Panc1 (cell line): ENCODE results near the gene UBTF. TPM values are rescaled to one million over a fixed set of nuclear protein-coding genes. Genes with fewer than 3 reads are reported as not detected.

Experiments
- ATAC-seq: fragments of 200-7000 bp; cut with Tn5 transposase; 2 replicates; pipeline ENCODE4 v1.9.1; 2020; ENCODE audit warnings: mild to moderate bottlenecking, moderate library complexity
- Bru-seq: library from RNA; stranded (reverse); fragments of 400-500 nt; gene quantifications from one replicate; lab custom pipeline; 2021; lab: Mats Ljungman, UMichigan
- BruChase-seq, 2 experiments: library from RNA; stranded (reverse); fragments of 400-500 nt; gene quantifications; one replicate each; lab custom pipeline; 2021; lab: Mats Ljungman, UMichigan
- BruUV-seq: library from RNA; stranded (reverse); fragments of 400-500 nt; replicated peaks from 2 replicates; lab custom pipeline; 2021; lab: Mats Ljungman, UMichigan
- CTCF ChIA-PET: fragments of 300-600 bp; sonication (Branson Sonifier 250); formaldehyde crosslinking; loops from one replicate; lab custom pipeline; 2022; ENCODE audit warnings: antibody characterized with exemption; lab: Charles Lee
- POLR2A ChIA-PET: fragments of 300-600 bp; sonication (Branson Sonifier 250); formaldehyde crosslinking; loops from one replicate; lab custom pipeline; 2022; ENCODE audit warnings: antibody characterized with exemption; lab: Charles Lee
- DNase-seq: peaks from one replicate; pipeline ENCODE4 v3.0.0-alpha.2; 2010; ENCODE audit warnings: low read depth, low spot score
- H3K27ac ChIP-seq: 2 replicates; pipeline ENCODE4 v1.5.1; 2011; ENCODE audit warnings: mild to moderate bottlenecking, low read length, inconsistent platforms
- H3K27me3 ChIP-seq: fragments of 200-500 bp; sonication (Bioruptor generic); 2 replicates; pipeline ENCODE4 v1.6.0; 2014; ENCODE audit warnings: low read length, inconsistent platforms; ENCODE audit not compliant: control insufficient read depth, insufficient read depth
- H3K36me3 ChIP-seq: fragments of 200-500 bp; sonication (Bioruptor generic); 2 replicates; pipeline ENCODE4 v1.5.1; 2014; ENCODE audit warnings: inconsistent platforms, mild to moderate bottlenecking, low read length, moderate library complexity; ENCODE audit not compliant: control insufficient read depth, insufficient read depth
- H3K4me1 ChIP-seq: 2 replicates; pipeline ENCODE4 v1.5.1; 2011; ENCODE audit warnings: inconsistent platforms, mild to moderate bottlenecking, low read length, moderate library complexity; ENCODE audit not compliant: control insufficient read depth, insufficient read depth
- H3K4me3 ChIP-seq, 2 experiments: 2 replicates each; pipeline ENCODE4 v1.5.1; 2011 to 2012; ENCODE audit warnings: low read depth in 2 of 2, low read length in 2 of 2, mild to moderate bottlenecking in 2 of 2, inconsistent platforms in 1 of 2, moderate library complexity in 1 of 2
- H3K9me3 ChIP-seq: fragments of 200-500 bp; sonication (Bioruptor generic); 2 replicates; pipeline ENCODE4 v1.5.1; 2014; ENCODE audit warnings: low read depth, mild to moderate bottlenecking, inconsistent platforms, low read length, moderate library complexity; ENCODE audit not compliant: control insufficient read depth, insufficient read depth
- CTCF ChIP-seq: fragments of 450-650 bp; IDR thresholded peaks from 2 replicates; pipeline ENCODE4 v1.5.1; 2017; ENCODE audit warnings: mild to moderate bottlenecking
- REST ChIP-seq, 2 experiments: IDR thresholded peaks; 2 replicates each; pipeline ENCODE4 v1.6.1; 2011 to 2012; ENCODE audit warnings: low read depth in 2 of 2, control low read depth in 1 of 2, low read length in 1 of 2, mild to moderate bottlenecking in 1 of 2, moderate library complexity in 1 of 2; ENCODE audit not compliant: insufficient read depth in 1 of 2
- TCF7L2 ChIP-seq: IDR thresholded peaks from 2 replicates; pipeline ENCODE4 v1.6.1; 2011; ENCODE audit warnings: mild to moderate bottlenecking, low read depth, low read length, inconsistent platforms
- in situ Hi-C: cut with HindIII; loops from 2 replicates; pipeline ENCODE4 v1.10.0; 2016; ENCODE audit warnings: low sequenced_read_pairs, low pct_unique_long_range_greater_than_20kb
- intact Hi-C: fragments of 100-400 bp; cut with micrococcal nuclease; formaldehyde crosslinking; loops from one replicate; pipeline ENCODE4 v1.10.0; 2022; ENCODE audit not compliant: unreplicated experiment
- long read RNA-seq: library from polyadenylated mRNA; unstranded; transcript quantifications from one replicate; pipeline ENCODE4 v2.0.0, GENCODE V29; 2021; ENCODE audit not compliant: unreplicated experiment
- polyA plus RNA-seq: library from polyadenylated mRNA; unstranded; fragments of >200 nt; gene quantifications from one replicate; pipeline ENCODE4 v1.2.1, GENCODE V29; 2012; ENCODE audit warnings: missing spikeins; ENCODE audit not compliant: insufficient read length
- total RNA-seq: library from RNA; stranded (reverse); gene quantifications from one replicate; pipeline ENCODE4 v1.2.1, GENCODE V29; 2021; ENCODE audit not compliant: unreplicated experiment

The UBTF gene
- total RNA-seq (116 TPM), Bru-seq, nascent RNA (percentile 88 among the genes with signal in this experiment), BruChase-seq, experiment 1, labeled RNA remaining after a 2-hour chase (percentile 96 among the genes with signal in this experiment), BruChase-seq, experiment 2, labeled RNA remaining after a 6-hour chase (percentile 98 among the genes with signal in this experiment)
- polyA plus RNA-seq: 100.0 TPM
- long read RNA-seq, full-length matches to known transcripts: 92 of 228 reads
- long read RNA-seq, partial matches to known transcripts: 59 of 228 reads
- long read RNA-seq, other reads (novel, unspliced or antisense): 77 of 228 reads

GRCh38 chr17:44219616-44220212 lies at the start of gene UBTF:
Gene UBTF (minus strand): TSS chr17:44219675. CDS start chr17:44218229, 1,446 bp downstream.
- ChIA-PET POLR2A (interaction anchor here (0.6 to 0.7 kb wide), 2 partner anchors 32 to 115 kb away, joined by 3 to 6 read pairs; no protein-coding TSS in a partner anchor), CTCF (interaction anchor here (0.7 kb wide), 1 partner anchor 1013 kb away, joined by 4 read pairs; no protein-coding TSS in a partner anchor)
- Histone ChIP-seq H3K4me3 (peak within 1 kb of the TSS; percentile 69 to 77), H3K4me1 (peaks cover 26% of the 10 kb centered on the region), H3K9me3 (no peaks in the 10 kb centered on the region), H3K27ac (peak within 1 kb of the TSS; percentile 87), H3K27me3 (no peaks in the 10 kb centered on the region), H3K36me3 (peaks cover 8% of the 10 kb centered on the region)
- ATAC-seq (peak; percentile 41), DNase-seq (no peak)
- in situ Hi-C loops: no loop called here
- TF ChIP-seq TCF7L2 (no peak), CTCF (0 out of 2 replicates have a peak, but pooled peaks have one; percentile 1)
- intact Hi-C loops: loop anchor here (5.0 kb wide), 1 partner anchor 108 kb away; no protein-coding TSS in a partner anchor
- no TSS peak for BruUV-seq

- Histone ChIP-seq H3K27ac (no peak overlapping the region), H3K36me3 (no peaks in the 10 kb centered on the region), H3K9me3 (no peaks in the 10 kb centered on the region), H3K4me1 (no peaks in the 10 kb centered on the region; the same call in none of the 2 replicates), H3K27me3 (no peaks in the 10 kb centered on the region), H3K4me3 (no peak overlapping the region)
- CTCF ChIA-PET: interaction anchor here (0.6 to 1.3 kb wide), 3 partner anchors 10 to 29 kb away, joined by 3 to 8 read pairs (median 7); no protein-coding TSS in a partner anchor
- no TSS peak for BruUV-seq
- ATAC-seq: no peak
- DNase-seq: no peak
- no peak for TF ChIP-seq REST (IDR thresholded peaks at IDR 0.05; ENCODE audit: insufficient read depth in 1 of 2, low read depth in 2 of 2, low read length in 1 of 2)
- in situ Hi-C loops: no loop called here
- intact Hi-C loops: no loop called here
- POLR2A ChIA-PET: no interaction called here
Observed at GRCh38 chr17:44268709-44269534, 49.4 kb upstream of the UBTF start.
